HAP-1 (cell line): ENCODE measurements around the gene FHIT.
A peak's percentile ranks its signal among the peaks of the same experiment; 100 is the strongest.

ENCODE experiments used
- DNase-seq, 2 experiments: peaks; one replicate each; pipeline ENCODE4 v3.0.0-alpha.2; 2016 to 2020; ENCODE audit warnings: low spot score in 2 of 2
- H3K27me3 ChIP-seq: fragments of 250-450 bp; sonication (Bioruptor Pico); 2 replicates; pipeline ENCODE4 v1.5.1; 2020; ENCODE audit warnings: low read depth, mild to moderate bottlenecking, moderate library complexity
- H3K36me3 ChIP-seq: fragments of 250-450 bp; sonication (Bioruptor Pico); replicated peaks from 2 replicates; pipeline ENCODE4 v1.5.1; 2020; ENCODE audit warnings: mild to moderate bottlenecking
- H3K4me1 ChIP-seq: fragments of 250-450 bp; sonication (Bioruptor Pico); 2 replicates; pipeline ENCODE4 v1.5.1; 2020; ENCODE audit warnings: mild to moderate bottlenecking
- H3K4me3 ChIP-seq: fragments of 250-450 bp; sonication (Bioruptor Pico); 2 replicates; pipeline ENCODE4 v1.5.1; 2020; ENCODE audit warnings: mild to moderate bottlenecking, moderate library complexity
- H3K9me3 ChIP-seq: fragments of 250-450 bp; sonication (Bioruptor Pico); 2 replicates; pipeline ENCODE4 v1.5.1; 2020; ENCODE audit warnings: mild to moderate bottlenecking, moderate library complexity
- in situ Hi-C: fragments of 300-500 bp; cut with MboI; formaldehyde crosslinking; loops from 3 replicates; pipeline ENCODE4 v1.14.3; 2020; ENCODE audit warnings: low sequenced_read_pairs, inconsistent platforms, mixed read lengths

Gene FHIT

GRCh38 chr3:61177450-61177849, 73.8 kb downstream of the FHIT start:
- Histone ChIP-seq H3K4me1 (no peaks in the 10 kb centered on the region), H3K4me3 (no peak overlapping the region), H3K9me3 (no peaks in the 10 kb centered on the region), H3K36me3 (no peaks in the 10 kb centered on the region), H3K27me3 (no peaks in the 10 kb centered on the region)
- no peak for DNase-seq
- in situ Hi-C loops, result no loop called here

- Histone ChIP-seq H3K27me3 (no peaks in the 10 kb centered on the region), H3K4me1 (no peaks in the 10 kb centered on the region)
- no peak for DNase-seq
Measured at GRCh38 chr3:61173676-61174075, 77.6 kb downstream of the FHIT start.

GRCh38 chr3:61172684-61173083, 78.6 kb downstream of the FHIT start:
- H3K36me3 ChIP-seq, result no peaks in the 10 kb centered on the region
- H3K4me3 ChIP-seq, result no peak overlapping the region
- in situ Hi-C loops, result no loop called here
- peak in 1 of 2 experiments; percentile 11 for DNase-seq
- H3K9me3 ChIP-seq, result no peaks in the 10 kb centered on the region
- no peaks in the 10 kb centered on the region for H3K27me3 ChIP-seq
- H3K4me1 ChIP-seq, result no peaks in the 10 kb centered on the region

More at GRCh38 chr3:61173676-61174075, 77.6 kb downstream of the FHIT start:
- H3K9me3 ChIP-seq, result no peaks in the 10 kb centered on the region
- in situ Hi-C loops, result no loop called here
- no peak overlapping the region for H3K4me3 ChIP-seq
- no peaks in the 10 kb centered on the region for H3K36me3 ChIP-seq

- no peaks in the 10 kb centered on the region for H3K27me3 ChIP-seq
- no peak overlapping the region for H3K4me3 ChIP-seq
- no peak for DNase-seq
- H3K4me1 ChIP-seq, result no peaks in the 10 kb centered on the region
- in situ Hi-C loops, result no loop called here
- no peaks in the 10 kb centered on the region for H3K9me3 ChIP-seq
- no peaks in the 10 kb centered on the region for H3K36me3 ChIP-seq
Measured at GRCh38 chr3:61172203-61172602, 79.0 kb downstream of the FHIT start.

GRCh38 chr3:61169621-61170251, 81.5 kb downstream of the FHIT start:
- DNase-seq, result no peak
- Histone ChIP-seq H3K36me3 (no peaks in the 10 kb centered on the region), H3K9me3 (no peaks in the 10 kb centered on the region), H3K27me3 (no peaks in the 10 kb centered on the region), H3K4me1 (no peaks in the 10 kb centered on the region), H3K4me3 (no peak overlapping the region)
- in situ Hi-C loops, result no loop called here

- H3K4me3 ChIP-seq, result no peak overlapping the region
- no peaks in the 10 kb centered on the region for H3K9me3 ChIP-seq
- in situ Hi-C loops, result no loop called here
- no peak for DNase-seq
- no peaks in the 10 kb centered on the region for H3K27me3 ChIP-seq
- H3K36me3 ChIP-seq, result no peaks in the 10 kb centered on the region
- no peaks in the 10 kb centered on the region for H3K4me1 ChIP-seq
Measured at GRCh38 chr3:61168286-61168685, 83.0 kb downstream of the FHIT start.

- Histone ChIP-seq H3K4me1 (no peaks in the 10 kb centered on the region), H3K36me3 (no peaks in the 10 kb centered on the region), H3K27me3 (no peaks in the 10 kb centered on the region), H3K4me3 (no peak overlapping the region), H3K9me3 (no peaks in the 10 kb centered on the region)
- in situ Hi-C loops, result no loop called here
- no peak for DNase-seq
Measured at GRCh38 chr3:61162965-61163364, 88.3 kb downstream of the FHIT start.

- DNase-seq, result no peak
- Histone ChIP-seq H3K4me3 (no peak overlapping the region), H3K36me3 (no peaks in the 10 kb centered on the region), H3K27me3 (no peaks in the 10 kb centered on the region), H3K4me1 (no peaks in the 10 kb centered on the region), H3K9me3 (no peaks in the 10 kb centered on the region)
- in situ Hi-C loops, result no loop called here
Measured at GRCh38 chr3:61158667-61159066, 92.6 kb downstream of the FHIT start.

GRCh38 chr3:61158216-61158615, 93.0 kb downstream of the FHIT start:
- no peaks in the 10 kb centered on the region for H3K4me1 ChIP-seq
- no peaks in the 10 kb centered on the region for H3K27me3 ChIP-seq
- H3K36me3 ChIP-seq, result no peaks in the 10 kb centered on the region
- no peak for DNase-seq
- no peak overlapping the region for H3K4me3 ChIP-seq
- in situ Hi-C loops, result no loop called here
- H3K9me3 ChIP-seq, result no peaks in the 10 kb centered on the region

- Histone ChIP-seq H3K4me1 (no peaks in the 10 kb centered on the region), H3K36me3 (no peaks in the 10 kb centered on the region), H3K9me3 (no peaks in the 10 kb centered on the region), H3K27me3 (no peaks in the 10 kb centered on the region), H3K4me3 (no peak overlapping the region)
- in situ Hi-C loops, result no loop called here
- no peak for DNase-seq
Measured at GRCh38 chr3:61157414-61157813, 93.8 kb downstream of the FHIT start.

GRCh38 chr3:61155701-61156292, 95.5 kb downstream of the FHIT start:
- no peaks in the 10 kb centered on the region for H3K36me3 ChIP-seq
- in situ Hi-C loops, result no loop called here

GRCh38 chr3:61154457-61155198, 96.6 kb downstream of the FHIT start:
- Histone ChIP-seq H3K36me3 (no peaks in the 10 kb centered on the region), H3K27me3 (no peaks in the 10 kb centered on the region), H3K4me3 (no peak overlapping the region), H3K4me1 (no peaks in the 10 kb centered on the region), H3K9me3 (no peaks in the 10 kb centered on the region)
- in situ Hi-C loops, result no loop called here
- no peak for DNase-seq

More at GRCh38 chr3:61155701-61156292, 95.5 kb downstream of the FHIT start:
- H3K4me3 ChIP-seq, result no peak overlapping the region
- no peaks in the 10 kb centered on the region for H3K9me3 ChIP-seq
- H3K27me3 ChIP-seq, result no peaks in the 10 kb centered on the region
- no peak for DNase-seq
- H3K4me1 ChIP-seq, result no peaks in the 10 kb centered on the region

- H3K36me3 ChIP-seq, result no peaks in the 10 kb centered on the region
- DNase-seq, result no peak
- in situ Hi-C loops, result no loop called here
- no peaks in the 10 kb centered on the region for H3K9me3 ChIP-seq
- no peaks in the 10 kb centered on the region for H3K4me1 ChIP-seq
- H3K4me3 ChIP-seq, result no peak overlapping the region
- H3K27me3 ChIP-seq, result no peaks in the 10 kb centered on the region
Measured at GRCh38 chr3:61152071-61152470, 99.2 kb downstream of the FHIT start.

- in situ Hi-C loops, result no loop called here
- DNase-seq, result no peak
Measured at GRCh38 chr3:61149236-61149635, 102.0 kb downstream of the FHIT start.

More at GRCh38 chr3:61149236-61149635, 102.0 kb downstream of the FHIT start:
- H3K27me3 ChIP-seq, result no peaks in the 10 kb centered on the region
- H3K4me1 ChIP-seq, result no peaks in the 10 kb centered on the region
- no peaks in the 10 kb centered on the region for H3K9me3 ChIP-seq
- H3K36me3 ChIP-seq, result no peaks in the 10 kb centered on the region
- H3K4me3 ChIP-seq, result no peak overlapping the region
